ENCODE data around the gene PSMD12. TPM values are rescaled to one million over a fixed set of nuclear protein-coding genes. Genes with fewer than 3 reads are reported as not detected.

PSMD12 gene
- total and polyA plus RNA-seq, 2 donors (not counting 1 experiment from before 2014, with no cell fraction given) = 21.3 to 66.2 TPM

GRCh38 chr17:67401106-67401505 lies 34.7 kb upstream of the PSMD12 start:
- Histone ChIP-seq H3K36me3 (ENCODE audit: control insufficient read depth, insufficient read depth, low read length) (no peaks in the 10 kb centered on the region), H3K4me2 (ENCODE audit: extremely low read depth, insufficient read depth, low read length) (no peak overlapping the region), H4K20me1 (ENCODE audit: control insufficient read depth, extremely low read depth, insufficient read depth, low read length) (no peaks in the 10 kb centered on the region), H3K4me1 (ENCODE audit: control insufficient read depth, extremely low read depth, insufficient read depth, low read length) (peaks cover 2% of the 10 kb centered on the region), H2AFZ (ENCODE audit: low read length) (no peak overlapping the region), H3K27me3 (ENCODE audit: control insufficient read depth, insufficient read depth, low read length) (no peaks in the 10 kb centered on the region), H3K79me2 (ENCODE audit: control insufficient read depth, insufficient read depth, low read length) (no peaks in the 10 kb centered on the region), H3K9ac (ENCODE audit: insufficient read depth, low read length) (no peak overlapping the region), H3K9me3 (ENCODE audit: control insufficient read depth, insufficient read depth, low read depth, low read length) (no peaks in the 10 kb centered on the region), H3K27ac (ENCODE audit: insufficient read depth, low read length) (no peak overlapping the region), H3K4me3 (replicated peaks in 1 of 4; ENCODE audit: control extremely low read depth in 1 of 4, insufficient read depth in 1 of 4, low read depth in 3 of 4, low read length in 4 of 4) (no peak overlapping the region)
- TF ChIP-seq EZH2 (IDR thresholded peaks at IDR 0.05; ENCODE audit: low read length, missing control alignments) (no peak), CTCF (conservative IDR thresholded peaks at IDR 0.05 in 1 of 2, IDR thresholded peaks at IDR 0.05 in 1 of 2; ENCODE audit: low read depth in 1 of 2, low read length in 2 of 2) (no peak)
- DNase-seq (ENCODE audit: low read depth in 2 of 2) = no peak

- Histone ChIP-seq H3K9me3 (ENCODE audit: control insufficient read depth, insufficient read depth, low read depth, low read length) (no peaks in the 10 kb centered on the region), H4K20me1 (ENCODE audit: control insufficient read depth, extremely low read depth, insufficient read depth, low read length) (no peaks in the 10 kb centered on the region), H3K27me3 (ENCODE audit: control insufficient read depth, insufficient read depth, low read length) (no peaks in the 10 kb centered on the region), H3K4me2 (ENCODE audit: extremely low read depth, insufficient read depth, low read length) (no peak overlapping the region), H3K79me2 (ENCODE audit: control insufficient read depth, insufficient read depth, low read length) (no peaks in the 10 kb centered on the region), H3K4me3 (replicated peaks in 1 of 4; ENCODE audit: control extremely low read depth in 1 of 4, insufficient read depth in 1 of 4, low read depth in 3 of 4, low read length in 4 of 4) (no peak overlapping the region), H3K36me3 (ENCODE audit: control insufficient read depth, insufficient read depth, low read length) (no peaks in the 10 kb centered on the region), H2AFZ (ENCODE audit: low read length) (no peak overlapping the region), H3K4me1 (ENCODE audit: control insufficient read depth, extremely low read depth, insufficient read depth, low read length) (peaks cover 2% of the 10 kb centered on the region), H3K27ac (ENCODE audit: insufficient read depth, low read length) (no peak overlapping the region), H3K9ac (ENCODE audit: insufficient read depth, low read length) (no peak overlapping the region)
- DNase-seq (ENCODE audit: low read depth in 2 of 2) = peak in 1 of 2 donors; percentile 25
- no peak for TF ChIP-seq EZH2 (IDR thresholded peaks at IDR 0.05; ENCODE audit: low read length, missing control alignments)
- no peak for TF ChIP-seq CTCF (conservative IDR thresholded peaks at IDR 0.05 in 1 of 2, IDR thresholded peaks at IDR 0.05 in 1 of 2; ENCODE audit: low read depth in 1 of 2, low read length in 2 of 2)
Observed at GRCh38 chr17:67400193-67400592, 33.8 kb upstream of the PSMD12 start.

- Histone ChIP-seq H3K27me3 (ENCODE audit: control insufficient read depth, insufficient read depth, low read length) (no peaks in the 10 kb centered on the region), H4K20me1 (ENCODE audit: control insufficient read depth, extremely low read depth, insufficient read depth, low read length) (no peaks in the 10 kb centered on the region), H2AFZ (ENCODE audit: low read length) (no peak overlapping the region), H3K4me2 (ENCODE audit: extremely low read depth, insufficient read depth, low read length) (no peak overlapping the region), H3K9ac (ENCODE audit: insufficient read depth, low read length) (no peak overlapping the region), H3K36me3 (ENCODE audit: control insufficient read depth, insufficient read depth, low read length) (no peaks in the 10 kb centered on the region), H3K4me3 (replicated peaks in 1 of 4; ENCODE audit: control extremely low read depth in 1 of 4, insufficient read depth in 1 of 4, low read depth in 3 of 4, low read length in 4 of 4) (no peak overlapping the region), H3K9me3 (ENCODE audit: control insufficient read depth, insufficient read depth, low read depth, low read length) (no peaks in the 10 kb centered on the region), H3K27ac (ENCODE audit: insufficient read depth, low read length) (no peak overlapping the region), H3K4me1 (ENCODE audit: control insufficient read depth, extremely low read depth, insufficient read depth, low read length) (peaks cover 2% of the 10 kb centered on the region), H3K79me2 (ENCODE audit: control insufficient read depth, insufficient read depth, low read length) (no peaks in the 10 kb centered on the region)
- TF ChIP-seq CTCF (conservative IDR thresholded peaks at IDR 0.05 in 1 of 2, IDR thresholded peaks at IDR 0.05 in 1 of 2; ENCODE audit: low read depth in 1 of 2, low read length in 2 of 2) = no peak
- TF ChIP-seq EZH2 (IDR thresholded peaks at IDR 0.05; ENCODE audit: low read length, missing control alignments) = no peak
- DNase-seq (ENCODE audit: low read depth in 2 of 2) = no peak
Observed at GRCh38 chr17:67399676-67400075, 33.3 kb upstream of the PSMD12 start.

Data from fibroblast of lung (primary cell).